NCI-H524 (cell line): ENCODE results near the gene BTRC.

Experiments
- DNase-seq, 2 experiments: peaks; one replicate each; lab custom pipeline; 2025; lab: John Stamatoyannopoulos, UW

Gene BTRC

GRCh38 chr10:101535949-101536348, 182.0 kb downstream of the BTRC start:
- no peak for DNase-seq

GRCh38 chr10:101536800-101537199, 182.8 kb downstream of the BTRC start:
- peak in 1 of 2 experiments; percentile 12 for DNase-seq

- peak; percentile 0 to 6 for DNase-seq
Observed at GRCh38 chr10:101538446-101538845, 184.5 kb downstream of the BTRC start.

- no peak for DNase-seq
Observed at GRCh38 chr10:101545898-101546297, 191.9 kb downstream of the BTRC start.

- DNase-seq, result no peak
Observed at GRCh38 chr10:101550965-101551364, 197.0 kb downstream of the BTRC start.

- no peak for DNase-seq
Observed at GRCh38 chr10:101552442-101552841, 198.5 kb downstream of the BTRC start.

GRCh38 chr10:101557541-101557940, 203.6 kb downstream of the BTRC start:
- no peak for DNase-seq

- no peak for DNase-seq
Observed at GRCh38 chr10:101558204-101558603, 204.2 kb downstream of the BTRC start.

- DNase-seq, result no peak
Observed at GRCh38 chr10:101558671-101559595, 205.0 kb downstream of the BTRC start.

- DNase-seq, result no peak
Observed at GRCh38 chr10:101559596-101560297, 205.8 kb downstream of the BTRC start.

- DNase-seq, result no peak
Observed at GRCh38 chr10:101560298-101561067, 206.5 kb downstream of the BTRC start.

- DNase-seq, result no peak
Observed at GRCh38 chr10:101561068-101561915, 207.3 kb downstream of the BTRC start.

- DNase-seq, result no peak
Observed at GRCh38 chr10:101562231-101562630, 208.3 kb downstream of the BTRC start.

- no peak for DNase-seq
Observed at GRCh38 chr10:101563007-101563406, 209.0 kb downstream of the BTRC start.

- DNase-seq, result no peak
Observed at GRCh38 chr10:101563497-101564040, 209.6 kb downstream of the BTRC start.

GRCh38 chr10:101564490-101564991, 210.6 kb downstream of the BTRC start:
- DNase-seq, result no peak

GRCh38 chr10:101565370-101565900, 211.5 kb downstream of the BTRC start:
- DNase-seq, result no peak

GRCh38 chr10:101565936-101566332, 212.0 kb downstream of the BTRC start:
- DNase-seq, result no peak

- no peak for DNase-seq
Observed at GRCh38 chr10:101566333-101567164, 212.6 kb downstream of the BTRC start.
